IMR-90 (cell line): ENCODE results near the gene GPR132. TPM values are rescaled to one million over a fixed set of nuclear protein-coding genes. Genes with fewer than 3 reads are reported as not detected.

ENCODE experiments used
- ATAC-seq: fragments of 200-7000 bp; cut with Tn5 transposase; 2 replicates; pipeline ENCODE4 v1.9.1; 2020; ENCODE audit warnings: low read depth, mild to moderate bottlenecking, moderate library complexity
- BruUV-seq: library from RNA; stranded (reverse); fragments of 400-500 nt; replicated peaks from 2 replicates; lab custom pipeline; 2021; lab: Mats Ljungman, UMichigan
- CTCF ChIA-PET: fragments of 300-600 bp; formaldehyde crosslinking; extraction: SDS; loops from one replicate; lab custom pipeline; 2021; ENCODE audit warnings: antibody characterized with exemption; lab: Yijun Ruan, JAX
- POLR2A ChIA-PET: fragments of 300-600 bp; sonication (Branson Sonifier 250); formaldehyde crosslinking; loops from one replicate; lab custom pipeline; 2022; ENCODE audit warnings: antibody characterized with exemption; ENCODE audit not compliant: unreplicated experiment; lab: Charles Lee
- DNase-seq: peaks from one replicate; pipeline ENCODE4 v3.0.0; 2013
- H2AFZ ChIP-seq: replicated peaks from 2 replicates; pipeline ENCODE3; 2013; ENCODE audit warnings: low read length, mild to moderate bottlenecking; ENCODE audit not compliant: poor library complexity
- H2AK5ac ChIP-seq: 2 replicates; pipeline ENCODE4 v1.6.1; 2013; ENCODE audit warnings: low read depth, low read length, inconsistent platforms
- H2AK9ac ChIP-seq: replicated peaks from 2 replicates; pipeline ENCODE3; 2013; ENCODE audit warnings: mild to moderate bottlenecking, low read depth, low read length, moderate library complexity; ENCODE audit not compliant: poor library complexity
- H2BK120ac ChIP-seq: 2 replicates; pipeline ENCODE4 v1.6.1; 2013; ENCODE audit warnings: low read depth, low read length, inconsistent platforms
- H2BK15ac ChIP-seq: 3 replicates; pipeline ENCODE4 v1.6.1; 2013; ENCODE audit warnings: low read depth, low read length, inconsistent platforms
- H2BK20ac ChIP-seq: 2 replicates; pipeline ENCODE4 v1.6.1; 2013; ENCODE audit warnings: low read depth, mild to moderate bottlenecking, inconsistent platforms, low read length, moderate library complexity
- H2BK5ac ChIP-seq: 2 replicates; pipeline ENCODE4 v1.6.1; 2013; ENCODE audit warnings: mild to moderate bottlenecking, low read depth, low read length, inconsistent platforms; ENCODE audit not compliant: poor library complexity, severe bottlenecking
- H3K14ac ChIP-seq: replicated peaks from 2 replicates; pipeline ENCODE4 v1.6.1; 2013; ENCODE audit warnings: low read depth, low read length, inconsistent platforms
- H3K18ac ChIP-seq: 2 replicates; pipeline ENCODE4 v1.6.1; 2013; ENCODE audit warnings: low read depth, low read length, control low read depth
- H3K23ac ChIP-seq: 2 replicates; pipeline ENCODE4 v1.6.1; 2013; ENCODE audit warnings: low read depth, low read length, inconsistent platforms
- H3K27ac ChIP-seq: 2 replicates; pipeline ENCODE4 v1.5.1; 2013; ENCODE audit warnings: mild to moderate bottlenecking, control low read depth, low read length; ENCODE audit not compliant: insufficient read depth
- H3K27me3 ChIP-seq: 2 replicates; pipeline ENCODE4 v1.6.1; 2013; ENCODE audit warnings: low read length; ENCODE audit not compliant: control insufficient read depth, insufficient read depth
- H3K36me3 ChIP-seq: 2 replicates; pipeline ENCODE4 v1.6.1; 2013; ENCODE audit warnings: low read length, mixed read lengths; ENCODE audit not compliant: control insufficient read depth, insufficient read depth
- H3K4ac ChIP-seq: 2 replicates; pipeline ENCODE4 v1.6.1; 2013; ENCODE audit warnings: low read depth, low read length, inconsistent platforms
- H3K4me1 ChIP-seq: 2 replicates; pipeline ENCODE4 v1.6.1; 2013; ENCODE audit warnings: low read length, mixed read lengths; ENCODE audit not compliant: control insufficient read depth, insufficient read depth
- H3K4me2 ChIP-seq: 2 replicates; pipeline ENCODE4 v1.6.1; 2013; ENCODE audit warnings: low read depth, mild to moderate bottlenecking, control low read depth, low read length, moderate library complexity
- H3K4me3 ChIP-seq: 2 replicates; pipeline ENCODE4 v1.5.1; 2013; ENCODE audit warnings: low read depth, mild to moderate bottlenecking, control low read depth, low read length, moderate library complexity; ENCODE audit not compliant: insufficient read depth
- H3K56ac ChIP-seq: 2 replicates; pipeline ENCODE4 v1.6.1; 2013; ENCODE audit warnings: low read length, inconsistent platforms; ENCODE audit not compliant: insufficient read depth; ENCODE audit errors: extremely low read depth
- H3K79me1 ChIP-seq, 2 experiments: 2 replicates each; pipeline ENCODE4 v1.6.1; 2013; ENCODE audit warnings: low read length in 2 of 2, inconsistent platforms in 1 of 2, low read depth in 1 of 2
- H3K9ac ChIP-seq: 2 replicates; pipeline ENCODE4 v1.6.1; 2013; ENCODE audit warnings: low read depth, low read length, control low read depth
- H3K9me1 ChIP-seq: 2 replicates; pipeline ENCODE4 v1.6.1; 2013; ENCODE audit warnings: low read length, inconsistent platforms; ENCODE audit not compliant: insufficient read depth
- H3K9me3 ChIP-seq: 2 replicates; pipeline ENCODE4 v1.6.1; 2013; ENCODE audit warnings: low read length; ENCODE audit not compliant: control insufficient read depth, insufficient read depth
- H4K20me1 ChIP-seq: 2 replicates; pipeline ENCODE4 v1.6.1; 2013; ENCODE audit warnings: low read length, inconsistent platforms; ENCODE audit not compliant: insufficient read depth
- H4K5ac ChIP-seq: 2 replicates; pipeline ENCODE4 v1.6.1; 2013; ENCODE audit warnings: mild to moderate bottlenecking, low read depth, low read length, control low read depth
- H4K8ac ChIP-seq, 2 experiments: 2 replicates each; pipeline ENCODE4 v1.6.1; 2013; ENCODE audit warnings: low read depth in 2 of 2, low read length in 2 of 2, control low read depth in 1 of 2, inconsistent platforms in 1 of 2
- H4K91ac ChIP-seq: 2 replicates; pipeline ENCODE4 v1.6.1; 2013; ENCODE audit warnings: low read depth, low read length, inconsistent platforms; ENCODE audit not compliant: insufficient read depth
- BHLHE40 ChIP-seq: fragments of 150-350 bp; IDR thresholded peaks from 2 replicates; pipeline ENCODE4 v1.6.1; 2016; ENCODE audit warnings: mild to moderate bottlenecking, low read depth, low read length
- CEBPB ChIP-seq: IDR thresholded peaks from 2 replicates; pipeline ENCODE4 v1.6.1; 2012; ENCODE audit warnings: low read depth, low read length, improper control_type of control experiment
- CHD1 ChIP-seq: IDR thresholded peaks from 2 replicates; pipeline ENCODE4 v1.6.1; 2012; ENCODE audit warnings: low read depth, low read length, improper control_type of control experiment
- CTCF ChIP-seq: conservative IDR thresholded peaks from 2 replicates; pipeline ENCODE4 v1.5.1; 2012; ENCODE audit warnings: mild to moderate bottlenecking, low read depth, low read length, improper control_type of control experiment
- ELK1 ChIP-seq: fragments of 150-350 bp; IDR thresholded peaks from 2 replicates; pipeline ENCODE4 v1.6.1; 2016; ENCODE audit warnings: low read depth, mild to moderate bottlenecking, low read length, moderate library complexity, borderline replicate concordance
- FOS ChIP-seq: fragments of 150-350 bp; IDR thresholded peaks from 2 replicates; pipeline ENCODE4 v1.6.1; 2016; ENCODE audit warnings: low read depth, low read length
- MAZ ChIP-seq: IDR thresholded peaks from 2 replicates; pipeline ENCODE4 v1.6.1; 2012; ENCODE audit warnings: low read depth, mild to moderate bottlenecking, low read length, improper control_type of control experiment, moderate library complexity, borderline replicate concordance
- MXI1 ChIP-seq: IDR thresholded peaks from 2 replicates; pipeline ENCODE4 v1.6.1; 2012; ENCODE audit warnings: low read depth, mild to moderate bottlenecking, low read length, moderate library complexity, borderline replicate concordance
- NFE2L2 ChIP-seq: fragments of 150-350 bp; IDR thresholded peaks from 2 replicates; pipeline ENCODE4 v1.6.1; 2016; ENCODE audit warnings: low read depth, mild to moderate bottlenecking, low read length
- POLR2A ChIP-seq: IDR thresholded peaks from 2 replicates; pipeline ENCODE4 v1.6.1; 2012; ENCODE audit warnings: mild to moderate bottlenecking, low read depth, low read length
- RAD21 ChIP-seq: IDR thresholded peaks from 2 replicates; pipeline ENCODE4 v1.6.1; 2012; ENCODE audit warnings: low read length, improper control_type of control experiment
- RCOR1 ChIP-seq: IDR thresholded peaks from 2 replicates; pipeline ENCODE4 v1.6.1; 2012; ENCODE audit warnings: mild to moderate bottlenecking, low read length, improper control_type of control experiment; ENCODE audit not compliant: insufficient replicate concordance
- SMC3 ChIP-seq: fragments of 150-350 bp; IDR thresholded peaks from 2 replicates; pipeline ENCODE4 v1.6.1; 2016; ENCODE audit warnings: low read depth, mild to moderate bottlenecking, antibody characterized with exemption, low read length, moderate library complexity
- USF2 ChIP-seq: fragments of 150-350 bp; IDR thresholded peaks from 2 replicates; pipeline ENCODE4 v1.6.1; 2017; ENCODE audit warnings: mild to moderate bottlenecking, antibody characterized with exemption, low read length, low read depth
- WGBS, 2 experiments: methylation state at CpG; one replicate each; pipeline versions ENCODE4 v1.1.5 to v1.1.7; 2013; ENCODE audit warnings: missing lambda C conversion rate in 2 of 2; ENCODE audit not compliant: insufficient read length in 1 of 2; ENCODE audit errors: extremely low coverage in 2 of 2; 5-methylcytosine and 5-hydroxymethylcytosine counted together
- dilution Hi-C: fragments of 300-500 bp; cut with HindIII; formaldehyde crosslinking; loops from one replicate; pipeline ENCODE4 v1.14.3; 2018; ENCODE audit warnings: low sequenced_read_pairs; ENCODE audit not compliant: unreplicated experiment
- in situ Hi-C: fragments of 300-500 bp; cut with MboI; formaldehyde crosslinking; loops from 3 replicates; pipeline ENCODE4 v1.14.3; 2019; ENCODE audit warnings: low sequenced_read_pairs, inconsistent platforms, mixed read lengths
- intact Hi-C: fragments of 100-400 bp; cut with micrococcal nuclease; formaldehyde crosslinking; loops from 2 replicates; pipeline ENCODE4 v1.10.0; 2022
- polyA plus RNA-seq, 3 experiments: library from polyadenylated mRNA; depleted of rRNA; stranded (reverse); fragments of >200 nt; gene quantifications; 2 replicates each; pipeline ENCODE4 v1.2.3, GENCODE V29; 2012; ENCODE audit warnings: low replicate concordance in 1 of 3
- total RNA-seq: library from RNA; depleted of rRNA; stranded (reverse); fragments of >200 nt; gene quantifications from 2 replicates; pipeline ENCODE4 v1.2.3, GENCODE V29; 2012

The GPR132 gene
- total and polyA plus RNA-seq, 2 of the 4 experiments (the other 2 are of a cell fraction), result under 0.01 to 0.10 TPM

- Histone ChIP-seq H3K4ac (peak overlapping the region; percentile 95), H4K91ac (peak overlapping the region; percentile 76), H2AK5ac (peak overlapping the region; percentile 84), H2AFZ (peak overlapping the region; percentile 92), H3K27ac (peak overlapping the region; percentile 54; the same call in 1 of the 2 replicates), H2AK9ac (peak overlapping the region; percentile 92), H2BK15ac (peak overlapping the region; percentile 51; the same call in 1 of the 3 replicates), H3K36me3 (no peaks in the 10 kb centered on the region), H3K18ac (peak overlapping the region; percentile 56; the same call in 1 of the 2 replicates), H2BK20ac (no peak overlapping the region), H3K23ac (peak overlapping the region; percentile 53; the same call in 1 of the 2 replicates), H2BK120ac (0 out of 2 replicates have a peak overlapping the region, but pooled peaks have one; percentile 26), H4K20me1 (no peaks in the 10 kb centered on the region), H3K27me3 (no peaks in the 10 kb centered on the region), H2BK5ac (peak overlapping the region; percentile 27), H3K9me1 (peaks cover 12% of the 10 kb centered on the region; the same call in 1 of the 2 replicates), H3K79me1 (peaks cover 0 to 30% of the 10 kb centered on the region in 2 experiments; a peak in 3 of 4 replicates), H3K9ac (peak overlapping the region; percentile 75), H3K56ac (no peak overlapping the region), H4K8ac (peak overlapping the region; percentile 72 to 84), H3K9me3 (no peaks in the 10 kb centered on the region), H4K5ac (peak overlapping the region; percentile 87), H3K4me3 (peak overlapping the region; percentile 90), H3K4me2 (peak overlapping the region; percentile 88), H3K4me1 (peaks cover 22% of the 10 kb centered on the region), H3K14ac (peak overlapping the region; percentile 87)
- ChIA-PET CTCF (no interaction called here), POLR2A (no interaction called here)
- no peak for DNase-seq
- in situ Hi-C loops (loop anchor here (10.0 kb wide), 1 partner anchor 260 kb away; no protein-coding TSS in a partner anchor), intact Hi-C loops (loop anchor here (5.0 kb wide), 1 partner anchor 88 kb away; the partner anchor contains the start of gene NUDT14), dilution Hi-C loops (no loop called here)
- ATAC-seq, result peak; percentile 0; the same call in 1 of the 2 replicates
- BruUV-seq, result no TSS peak
- 58% methylated on average over 5 of the region's 14 CpGs; no CpG with 5 or more reads in 1 of the 2 experiments for WGBS, 2 experiments
- TF ChIP-seq SMC3 (no peak), MAZ (no peak), USF2 (no peak), FOS (no peak), CTCF (no peak), ELK1 (no peak), POLR2A (no peak), CEBPB (no peak), RAD21 (no peak), CHD1 (no peak), RCOR1 (no peak), NFE2L2 (no peak), BHLHE40 (no peak), MXI1 (no peak)
Measured at GRCh38 chr14:105094193-105094907, 29.1 kb upstream of the GPR132 start.
